A549 (cell line): ENCODE measurements around the gene DTD1.

Source experiments
- BHLHE40 ChIP-seq: IDR thresholded peaks from 2 replicates; pipeline ENCODE4 v1.6.1; 2012; ENCODE audit warnings: low read depth, low read length, inconsistent platforms
- CHD2 ChIP-seq: fragments of 150-350 bp; IDR thresholded peaks from 2 replicates; pipeline ENCODE4 v1.6.1; 2014; ENCODE audit warnings: low read length; ENCODE audit not compliant: partially characterized antibody
- CHD4 ChIP-seq: fragments of 200-600 bp; sonication (generic); IDR thresholded peaks from 2 replicates; pipeline ENCODE4 v1.6.1; 2016; ENCODE audit warnings: antibody characterized with exemption, mild to moderate bottlenecking, borderline replicate concordance
- HDAC2 ChIP-seq: fragments of 200-600 bp; sonication (generic); IDR thresholded peaks from 2 replicates; pipeline ENCODE4 v1.6.1; 2016
- MAFK ChIP-seq: fragments of 450-650 bp; IDR thresholded peaks from 2 replicates; pipeline ENCODE4 v1.6.1; 2014; ENCODE audit not compliant: partially characterized antibody
- MAZ ChIP-seq: fragments of 150-350 bp; IDR thresholded peaks from 2 replicates; pipeline ENCODE4 v1.6.1; 2014; ENCODE audit warnings: antibody characterized with exemption, low read depth, low read length, borderline replicate concordance
- NR3C1 ChIP-seq: fragments of >200 bp; sonication (Bioruptor Twin); formaldehyde crosslinking; IDR thresholded peaks from 3 replicates; pipeline ENCODE4 v1.6.1; 2017
- POLR2A ChIP-seq: IDR thresholded peaks from 2 replicates; pipeline ENCODE4 v1.6.1; 2012; ENCODE audit warnings: mild to moderate bottlenecking, low read length
- RAD21 ChIP-seq, 2 experiments: fragments of >200 bp in 1 of 2; sonication (Bioruptor Twin) in 1 of 2; formaldehyde crosslinking in 1 of 2; IDR thresholded peaks in 1 of 2; conservative IDR thresholded peaks in 1 of 2; 2 replicates in 1 of 2; 3 replicates in 1 of 2; pipeline ENCODE4 v1.6.1; 2012 to 2018; ENCODE audit warnings: inconsistent platforms in 1 of 2
- RARB ChIP-seq: fragments of 250-450 bp; sonication (Bioruptor Pico); IDR thresholded peaks from 2 replicates; pipeline ENCODE4 v1.8.0; 2021; ENCODE audit warnings: mild to moderate bottlenecking, moderate library complexity
- RCOR1 ChIP-seq: fragments of 150-350 bp; IDR thresholded peaks from 2 replicates; pipeline ENCODE4 v1.6.1; 2014; ENCODE audit warnings: antibody characterized with exemption, low read length, low read depth
- SREBF2 ChIP-seq: fragments of 450-650 bp; IDR thresholded peaks from 2 replicates; pipeline ENCODE4 v1.6.1; 2014; ENCODE audit warnings: mild to moderate bottlenecking, moderate library complexity
- ZSCAN20 ChIP-seq: fragments of 250-450 bp; sonication (Bioruptor Pico); IDR thresholded peaks from 2 replicates; pipeline ENCODE4 v1.8.0; 2022; ENCODE audit warnings: mild to moderate bottlenecking, moderate library complexity
- TF ChIP-seq, protein P1 (sequence below): fragments of >200 bp; sonication (Bioruptor Twin); formaldehyde crosslinking; IDR thresholded peaks from 3 replicates; pipeline ENCODE4 v1.5.1; 2016

GRCh38 chr20:18738055-18738454 lies 150.2 kb downstream of the DTD1 start:
- TF ChIP-seq MAFK: no peak
- no peak for TF ChIP-seq CHD2
- TF ChIP-seq, protein P1, sequence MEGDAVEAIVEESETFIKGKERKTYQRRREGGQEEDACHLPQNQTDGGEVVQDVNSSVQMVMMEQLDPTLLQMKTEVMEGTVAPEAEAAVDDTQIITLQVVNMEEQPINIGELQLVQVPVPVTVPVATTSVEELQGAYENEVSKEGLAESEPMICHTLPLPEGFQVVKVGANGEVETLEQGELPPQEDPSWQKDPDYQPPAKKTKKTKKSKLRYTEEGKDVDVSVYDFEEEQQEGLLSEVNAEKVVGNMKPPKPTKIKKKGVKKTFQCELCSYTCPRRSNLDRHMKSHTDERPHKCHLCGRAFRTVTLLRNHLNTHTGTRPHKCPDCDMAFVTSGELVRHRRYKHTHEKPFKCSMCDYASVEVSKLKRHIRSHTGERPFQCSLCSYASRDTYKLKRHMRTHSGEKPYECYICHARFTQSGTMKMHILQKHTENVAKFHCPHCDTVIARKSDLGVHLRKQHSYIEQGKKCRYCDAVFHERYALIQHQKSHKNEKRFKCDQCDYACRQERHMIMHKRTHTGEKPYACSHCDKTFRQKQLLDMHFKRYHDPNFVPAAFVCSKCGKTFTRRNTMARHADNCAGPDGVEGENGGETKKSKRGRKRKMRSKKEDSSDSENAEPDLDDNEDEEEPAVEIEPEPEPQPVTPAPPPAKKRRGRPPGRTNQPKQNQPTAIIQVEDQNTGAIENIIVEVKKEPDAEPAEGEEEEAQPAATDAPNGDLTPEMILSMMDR: no peak
- no peak for TF ChIP-seq POLR2A
- TF ChIP-seq CHD4: no peak
- no peak for TF ChIP-seq ZSCAN20 (CRISPR knock-in tag)
- no peak for TF ChIP-seq RAD21 (conservative IDR thresholded peaks at IDR 0.05 in 1 of 2, IDR thresholded peaks at IDR 0.05 in 1 of 2)
- TF ChIP-seq BHLHE40: no peak
- TF ChIP-seq NR3C1: no peak
- TF ChIP-seq HDAC2: no peak
- no peak for TF ChIP-seq RCOR1
- TF ChIP-seq MAZ: no peak
- no peak for TF ChIP-seq SREBF2
- no peak for TF ChIP-seq RARB
